Colonic mucosa (tissue), 4 donors: Measurements from ENCODE around the gene ARHGAP28. TPM values are rescaled to one million over a fixed set of nuclear protein-coding genes. Genes with fewer than 3 reads are reported as not detected.

Experiments used
- DNase-seq: peaks from one replicate; pipeline ENCODE4 v3.0.0-alpha.2; 2020
- H3K27ac ChIP-seq: fragments of 200-600 bp; one replicate; pipeline ENCODE4 v1.8.0; 2021
- H3K27me3 ChIP-seq: fragments of 200-600 bp; one replicate; pipeline ENCODE4 v1.8.0; 2021
- H3K36me3 ChIP-seq: fragments of 200-600 bp; one replicate; pipeline ENCODE4 v1.8.0; 2021
- H3K4me1 ChIP-seq: fragments of 200-600 bp; one replicate; pipeline ENCODE4 v1.8.0; 2021; ENCODE audit warnings: mild to moderate bottlenecking
- H3K4me3 ChIP-seq: fragments of 200-600 bp; one replicate; pipeline ENCODE4 v1.8.0; 2021
- H3K9ac ChIP-seq, 2 donors: one replicate each; pipeline ENCODE4 v1.7.0; 2013; ENCODE audit warnings: control low read depth in 2 of 2, low read depth in 2 of 2, low read length in 2 of 2
- H3K9me3 ChIP-seq: fragments of 200-600 bp; one replicate; pipeline ENCODE4 v1.8.0; 2021
- CTCF ChIP-seq: fragments of 200-600 bp; IDR thresholded peaks from one replicate; pipeline ENCODE4 v1.8.0; 2022; ENCODE audit warnings: antibody characterized with exemption, mild to moderate bottlenecking
- intact Hi-C: fragments of 100-400 bp; cut with DNase I; formaldehyde crosslinking; loops from one replicate; pipeline ENCODE4 v1.14.1; 2022
- total RNA-seq, 2 donors: library from RNA; stranded (reverse); fragmentation: NEBNext Ultra II Directional in 1 of 2; extraction: Animal tissue kit (Norgen Biotek cat#: 25700) in 1 of 2; gene quantifications; one replicate each; pipeline ENCODE4 v1.2.1, GENCODE V29; 2021
- donor health status: healthy.
- donor health status: DM: no; HTN: no; CAD: no.
- donor health status: DM: no; HTN: no; CAD: no.

Gene ARHGAP28
- total RNA-seq, 2 donors from 2014 or later: 1.9 to 2.9 TPM

GRCh38 chr18:6859676-6860422 lies 130.3 kb downstream of the ARHGAP28 start:
- Histone ChIP-seq H3K4me1 (no peaks in the 10 kb centered on the region), H3K27ac (no peak overlapping the region), H3K36me3 (no peaks in the 10 kb centered on the region), H3K4me3 (no peak overlapping the region), H3K27me3 (no peaks in the 10 kb centered on the region), H3K9me3 (no peaks in the 10 kb centered on the region), H3K9ac (no peak overlapping the region)
- intact Hi-C loops: no loop called here
- TF ChIP-seq CTCF: no peak
- no peak for DNase-seq

GRCh38 chr18:6860804-6861448 lies 131.4 kb downstream of the ARHGAP28 start:
- intact Hi-C loops: no loop called here
- DNase-seq: no peak

GRCh38 chr18:6865251-6865650 lies 135.7 kb downstream of the ARHGAP28 start:
- no peak for TF ChIP-seq CTCF
- DNase-seq: no peak
- H3K9ac ChIP-seq: no peak overlapping the region
- H3K27me3 ChIP-seq: no peaks in the 10 kb centered on the region
- no peak overlapping the region for H3K4me3 ChIP-seq
- H3K36me3 ChIP-seq: no peaks in the 10 kb centered on the region
- intact Hi-C loops: no loop called here
- H3K9me3 ChIP-seq: no peaks in the 10 kb centered on the region
- no peaks in the 10 kb centered on the region for H3K4me1 ChIP-seq
- H3K27ac ChIP-seq: no peak overlapping the region

More at GRCh38 chr18:6860804-6861448, 131.4 kb downstream of the ARHGAP28 start:
- H3K27me3 ChIP-seq: no peaks in the 10 kb centered on the region
- H3K4me3 ChIP-seq: no peak overlapping the region
- H3K4me1 ChIP-seq: no peaks in the 10 kb centered on the region
- no peaks in the 10 kb centered on the region for H3K36me3 ChIP-seq
- H3K9ac ChIP-seq: no peak overlapping the region
- no peaks in the 10 kb centered on the region for H3K9me3 ChIP-seq
- no peak for TF ChIP-seq CTCF
- no peak overlapping the region for H3K27ac ChIP-seq

GRCh38 chr18:6866552-6867085 lies 137.1 kb downstream of the ARHGAP28 start:
- Histone ChIP-seq H3K4me1 (no peaks in the 10 kb centered on the region), H3K9me3 (no peaks in the 10 kb centered on the region), H3K9ac (no peak overlapping the region), H3K27me3 (no peaks in the 10 kb centered on the region), H3K4me3 (no peak overlapping the region), H3K36me3 (no peaks in the 10 kb centered on the region), H3K27ac (no peak overlapping the region)
- TF ChIP-seq CTCF: no peak
- DNase-seq: no peak
- intact Hi-C loops: no loop called here

- Histone ChIP-seq H3K36me3 (no peaks in the 10 kb centered on the region), H3K9ac (no peak overlapping the region), H3K4me1 (no peaks in the 10 kb centered on the region), H3K27ac (no peak overlapping the region), H3K27me3 (no peaks in the 10 kb centered on the region), H3K4me3 (no peak overlapping the region), H3K9me3 (no peaks in the 10 kb centered on the region)
- DNase-seq: no peak
- intact Hi-C loops: no loop called here
- no peak for TF ChIP-seq CTCF
Observed at GRCh38 chr18:6868033-6868432, 138.5 kb downstream of the ARHGAP28 start.
